Measurements from ENCODE around the gene NIM1K.

The NIM1K gene

GRCh38 chr5:43190755-43191603, 1.0 kb upstream of the NIM1K start:
- DNase-seq = no peak

- peak; percentile 46 for DNase-seq
Measured at GRCh38 chr5:43192558-43193180, 644 bp downstream of the NIM1K start.

- DNase-seq = peak; percentile 61
Measured at GRCh38 chr5:43193181-43193893, 1.3 kb downstream of the NIM1K start.

GRCh38 chr5:43193894-43194265, 1.9 kb downstream of the NIM1K start:
- no peak for DNase-seq

- DNase-seq = no peak
Measured at GRCh38 chr5:43195670-43196265, 3.7 kb downstream of the NIM1K start.

GRCh38 chr5:43197535-43197934, 5.5 kb downstream of the NIM1K start:
- no peak for DNase-seq

GRCh38 chr5:43201442-43201841, 9.4 kb downstream of the NIM1K start:
- DNase-seq = peak; percentile 13

GRCh38 chr5:43202380-43202779, 10.4 kb downstream of the NIM1K start:
- DNase-seq = no peak

- no peak for DNase-seq
Measured at GRCh38 chr5:43203373-43203772, 11.3 kb downstream of the NIM1K start.

GRCh38 chr5:43204958-43205357, 12.9 kb downstream of the NIM1K start:
- DNase-seq = no peak

- DNase-seq = no peak
Measured at GRCh38 chr5:43207601-43208000, 15.6 kb downstream of the NIM1K start.

- DNase-seq = no peak
Measured at GRCh38 chr5:43208658-43209057, 16.6 kb downstream of the NIM1K start.

- DNase-seq = no peak
Measured at GRCh38 chr5:43209060-43209459, 17.0 kb downstream of the NIM1K start.

GRCh38 chr5:43209833-43210232, 17.8 kb downstream of the NIM1K start:
- DNase-seq = no peak

- DNase-seq = no peak
Measured at GRCh38 chr5:43210570-43210969, 18.5 kb downstream of the NIM1K start.

GRCh38 chr5:43213951-43214350, 21.9 kb downstream of the NIM1K start:
- DNase-seq = no peak

- no peak for DNase-seq
Measured at GRCh38 chr5:43215073-43215631, 23.1 kb downstream of the NIM1K start.

- DNase-seq = no peak
Measured at GRCh38 chr5:43216941-43217340, 24.9 kb downstream of the NIM1K start.

- DNase-seq = no peak
Measured at GRCh38 chr5:43219120-43219519, 27.1 kb downstream of the NIM1K start.

GRCh38 chr5:43221502-43221901, 29.5 kb downstream of the NIM1K start:
- DNase-seq = no peak

- DNase-seq = no peak
Measured at GRCh38 chr5:43225649-43226245, 33.7 kb downstream of the NIM1K start.

- DNase-seq = no peak
Measured at GRCh38 chr5:43227655-43228054, 35.6 kb downstream of the NIM1K start.

- DNase-seq = no peak
Measured at GRCh38 chr5:43230707-43231106, 38.7 kb downstream of the NIM1K start.
